PFSK-1 (cell line): Measurements from ENCODE around the gene BEST2. TPM values are rescaled to one million over a fixed set of nuclear protein-coding genes. Genes with fewer than 3 reads are reported as not detected.

Source experiments
- FOXP2 ChIP-seq: optimal IDR thresholded peaks from 2 replicates; pipeline ENCODE3; 2011; ENCODE audit warnings: borderline replicate concordance, control low read depth, inconsistent platforms; ENCODE audit not compliant: insufficient read depth; ENCODE audit errors: extremely low read length, extremely low read depth
- POLR2AphosphoS5 ChIP-seq: IDR thresholded peaks from 2 replicates; pipeline ENCODE4 v1.6.1; 2012; ENCODE audit warnings: low read depth, mild to moderate bottlenecking, control low read depth, low read length, moderate library complexity
- SIN3A ChIP-seq: IDR thresholded peaks from 2 replicates; pipeline ENCODE4 v1.6.1; 2012; ENCODE audit warnings: mild to moderate bottlenecking, low read length, moderate library complexity, borderline replicate concordance; ENCODE audit not compliant: insufficient read depth
- TAF1 ChIP-seq: IDR thresholded peaks from 2 replicates; pipeline ENCODE4 v1.6.1; 2012; ENCODE audit warnings: low read length, control low read depth, borderline replicate concordance; ENCODE audit not compliant: insufficient read depth
- polyA plus RNA-seq: library from polyadenylated mRNA; unstranded; fragments of >200 nt; gene quantifications from one replicate; pipeline ENCODE4 v1.2.1, GENCODE V29; 2012; ENCODE audit warnings: low read depth, missing spikeins; ENCODE audit not compliant: insufficient read length
- TF ChIP-seq, protein P1 (sequence below), 2 experiments: IDR thresholded peaks; 2 replicates each; pipeline versions ENCODE4 v1.6.1 to v1.8.0; 2011 to 2012; ENCODE audit warnings: low read depth in 2 of 2, low read length in 2 of 2, control low read depth in 1 of 2, inconsistent platforms in 1 of 2, mild to moderate bottlenecking in 1 of 2, moderate library complexity in 1 of 2; ENCODE audit not compliant: insufficient read depth in 1 of 2

The BEST2 gene
- polyA plus RNA-seq, result not detected

GRCh38 chr19:12751635-12752034 lies at the start of gene BEST2:
BEST2 (plus strand) TSS chr19:12751791; CDS start chr19:12752593, 802 bp downstream.
- TF ChIP-seq POLR2AphosphoS5, result no peak

DNA sequence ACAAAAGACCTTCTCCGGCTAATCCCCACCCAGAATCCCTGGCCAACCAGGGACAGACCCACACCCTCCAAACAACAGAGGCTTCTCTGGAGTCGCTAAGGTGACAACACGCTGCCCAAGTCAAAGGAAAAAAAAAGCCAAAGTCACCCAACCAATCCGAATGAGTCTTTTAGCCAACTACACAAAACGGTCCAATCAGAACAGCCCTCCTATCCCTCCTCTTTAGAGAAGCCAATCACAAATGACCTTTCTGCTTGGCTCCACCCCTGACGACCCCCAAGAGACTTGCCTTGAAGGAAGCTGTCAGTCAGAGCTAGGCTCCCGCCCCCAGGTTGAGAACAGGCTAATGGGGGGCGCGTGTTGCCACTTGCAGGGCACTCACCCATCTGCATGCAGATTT lies 48.5 kb upstream of the BEST2 start:
- TF ChIP-seq POLR2AphosphoS5, result no peak
- no peak for TF ChIP-seq SIN3A
- no peak for TF ChIP-seq TAF1
- no peak for TF ChIP-seq FOXP2
- TF ChIP-seq, protein P1, sequence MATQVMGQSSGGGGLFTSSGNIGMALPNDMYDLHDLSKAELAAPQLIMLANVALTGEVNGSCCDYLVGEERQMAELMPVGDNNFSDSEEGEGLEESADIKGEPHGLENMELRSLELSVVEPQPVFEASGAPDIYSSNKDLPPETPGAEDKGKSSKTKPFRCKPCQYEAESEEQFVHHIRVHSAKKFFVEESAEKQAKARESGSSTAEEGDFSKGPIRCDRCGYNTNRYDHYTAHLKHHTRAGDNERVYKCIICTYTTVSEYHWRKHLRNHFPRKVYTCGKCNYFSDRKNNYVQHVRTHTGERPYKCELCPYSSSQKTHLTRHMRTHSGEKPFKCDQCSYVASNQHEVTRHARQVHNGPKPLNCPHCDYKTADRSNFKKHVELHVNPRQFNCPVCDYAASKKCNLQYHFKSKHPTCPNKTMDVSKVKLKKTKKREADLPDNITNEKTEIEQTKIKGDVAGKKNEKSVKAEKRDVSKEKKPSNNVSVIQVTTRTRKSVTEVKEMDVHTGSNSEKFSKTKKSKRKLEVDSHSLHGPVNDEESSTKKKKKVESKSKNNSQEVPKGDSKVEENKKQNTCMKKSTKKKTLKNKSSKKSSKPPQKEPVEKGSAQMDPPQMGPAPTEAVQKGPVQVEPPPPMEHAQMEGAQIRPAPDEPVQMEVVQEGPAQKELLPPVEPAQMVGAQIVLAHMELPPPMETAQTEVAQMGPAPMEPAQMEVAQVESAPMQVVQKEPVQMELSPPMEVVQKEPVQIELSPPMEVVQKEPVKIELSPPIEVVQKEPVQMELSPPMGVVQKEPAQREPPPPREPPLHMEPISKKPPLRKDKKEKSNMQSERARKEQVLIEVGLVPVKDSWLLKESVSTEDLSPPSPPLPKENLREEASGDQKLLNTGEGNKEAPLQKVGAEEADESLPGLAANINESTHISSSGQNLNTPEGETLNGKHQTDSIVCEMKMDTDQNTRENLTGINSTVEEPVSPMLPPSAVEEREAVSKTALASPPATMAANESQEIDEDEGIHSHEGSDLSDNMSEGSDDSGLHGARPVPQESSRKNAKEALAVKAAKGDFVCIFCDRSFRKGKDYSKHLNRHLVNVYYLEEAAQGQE (IDR thresholded peaks at IDR 0.05; ENCODE audit: insufficient read depth in 1 of 2, low read depth in 2 of 2, low read length in 2 of 2), result no peak

- TF ChIP-seq SIN3A (no peak), FOXP2 (no peak), TAF1 (no peak), POLR2AphosphoS5 (no peak)
- TF ChIP-seq, protein P1 (IDR thresholded peaks at IDR 0.05; ENCODE audit: insufficient read depth in 1 of 2, low read depth in 2 of 2, low read length in 2 of 2), result no peak
Measured at GRCh38 chr19:12705169-12705568, 46.4 kb upstream of the BEST2 start.

GRCh38 chr19:12705654-12706331 lies 45.8 kb upstream of the BEST2 start:
- TF ChIP-seq SIN3A (no peak), FOXP2 (no peak), TAF1 (no peak), POLR2AphosphoS5 (no peak)
- TF ChIP-seq, protein P1 (IDR thresholded peaks at IDR 0.05; ENCODE audit: insufficient read depth in 1 of 2, low read depth in 2 of 2, low read length in 2 of 2), result no peak

DNA sequence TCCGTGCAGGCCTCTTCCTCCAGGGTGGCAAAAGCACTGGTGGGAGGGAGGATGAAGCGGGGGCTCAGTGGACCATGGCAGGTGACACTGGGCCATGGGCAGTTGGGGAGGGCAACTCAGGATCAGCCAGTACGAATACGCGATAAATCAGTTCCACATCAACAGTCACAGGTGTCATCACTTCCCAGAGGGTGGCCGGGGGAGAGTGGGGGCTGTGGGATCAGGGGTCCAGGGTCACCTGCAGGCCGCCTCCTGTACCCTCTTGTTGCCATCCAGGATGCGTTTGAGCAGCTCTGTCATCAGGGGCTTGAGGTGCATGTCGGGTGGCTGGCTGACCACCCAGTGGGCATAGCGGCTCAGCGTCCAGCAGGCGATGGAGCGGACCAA lies 45.3 kb upstream of the BEST2 start:
- TF ChIP-seq, protein P1 (IDR thresholded peaks at IDR 0.05; ENCODE audit: insufficient read depth in 1 of 2, low read depth in 2 of 2, low read length in 2 of 2), result no peak
- no peak for TF ChIP-seq POLR2AphosphoS5
- no peak for TF ChIP-seq FOXP2
- TF ChIP-seq TAF1, result no peak
- TF ChIP-seq SIN3A, result no peak
